ENCODE measurements around the gene NUDT5. TPM values are rescaled to one million over a fixed set of nuclear protein-coding genes. Genes with fewer than 3 reads are reported as not detected.
A peak's percentile ranks its signal among the peaks of the same experiment; 100 is the strongest.
"Not testable (repeated sequence)": the region's sequence is repeated elsewhere in the genome, so short reads cannot be mapped to it uniquely, and the experiment has no call there.

NUDT5 gene
- polyA plus RNA-seq (ENCODE audit: insufficient read length in 3 of 3) = 10 to 100 TPM; 84.3 to 91.6 (median 87.6) TPM

DNA sequence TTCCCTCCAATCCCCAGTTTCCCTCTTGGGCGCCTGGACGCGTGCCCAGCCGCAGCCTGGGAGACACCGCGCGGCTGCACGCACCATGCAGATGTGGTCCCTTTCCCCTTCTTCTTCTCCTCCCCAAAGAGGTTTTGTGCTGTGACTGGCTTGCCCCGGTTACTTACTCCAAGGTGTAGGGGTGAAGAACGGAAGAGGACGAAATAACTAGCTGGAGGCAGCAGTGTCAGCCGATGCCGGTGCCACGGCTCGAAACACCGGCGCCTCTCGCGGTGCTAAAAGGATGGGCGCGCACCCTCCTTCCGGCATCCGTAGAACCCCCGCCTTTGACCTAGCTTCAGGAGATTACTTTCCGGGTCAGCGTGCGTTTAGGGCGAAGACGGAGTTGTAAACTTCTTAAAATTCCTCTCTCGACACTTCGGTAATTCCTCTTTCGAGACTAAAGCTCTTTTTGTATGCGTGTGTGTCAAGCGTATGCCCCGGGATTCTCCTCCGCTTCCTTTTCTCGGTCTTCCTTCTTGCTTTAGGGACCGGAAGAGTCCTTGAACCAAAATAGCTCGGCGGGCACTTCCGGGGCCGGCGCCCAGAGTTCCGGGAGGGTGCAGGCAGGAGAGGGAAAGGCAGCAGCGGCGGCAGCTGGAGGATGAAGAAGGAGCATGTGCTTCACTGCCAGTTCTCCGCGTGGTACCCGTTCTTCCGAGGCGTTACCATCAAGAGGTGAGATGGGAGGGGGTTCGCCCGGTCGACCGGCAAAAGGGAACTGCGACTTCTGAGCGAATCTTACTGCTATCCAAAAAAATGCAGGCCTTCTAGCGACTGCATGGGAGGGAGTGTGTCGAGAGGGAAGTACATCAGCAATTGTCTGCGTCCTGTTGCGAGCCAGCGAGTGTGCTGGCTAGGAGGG, at the start of gene NUDT5, which contains the start of gene CDC123:
NUDT5 (minus strand) TSS at position 289 of the 904 bp plus-strand sequence. CDS start 9,600 bp downstream, outside the sequence.
CDC123 (plus strand) TSS at position 586 of the 904 bp plus-strand sequence; CDS start at position 644, 58 bp downstream.
- peak; percentile 84 to 91 (median 86) for DNase-seq (ENCODE audit: low read depth in 3 of 3, low spot score in 2 of 3)

DNA sequence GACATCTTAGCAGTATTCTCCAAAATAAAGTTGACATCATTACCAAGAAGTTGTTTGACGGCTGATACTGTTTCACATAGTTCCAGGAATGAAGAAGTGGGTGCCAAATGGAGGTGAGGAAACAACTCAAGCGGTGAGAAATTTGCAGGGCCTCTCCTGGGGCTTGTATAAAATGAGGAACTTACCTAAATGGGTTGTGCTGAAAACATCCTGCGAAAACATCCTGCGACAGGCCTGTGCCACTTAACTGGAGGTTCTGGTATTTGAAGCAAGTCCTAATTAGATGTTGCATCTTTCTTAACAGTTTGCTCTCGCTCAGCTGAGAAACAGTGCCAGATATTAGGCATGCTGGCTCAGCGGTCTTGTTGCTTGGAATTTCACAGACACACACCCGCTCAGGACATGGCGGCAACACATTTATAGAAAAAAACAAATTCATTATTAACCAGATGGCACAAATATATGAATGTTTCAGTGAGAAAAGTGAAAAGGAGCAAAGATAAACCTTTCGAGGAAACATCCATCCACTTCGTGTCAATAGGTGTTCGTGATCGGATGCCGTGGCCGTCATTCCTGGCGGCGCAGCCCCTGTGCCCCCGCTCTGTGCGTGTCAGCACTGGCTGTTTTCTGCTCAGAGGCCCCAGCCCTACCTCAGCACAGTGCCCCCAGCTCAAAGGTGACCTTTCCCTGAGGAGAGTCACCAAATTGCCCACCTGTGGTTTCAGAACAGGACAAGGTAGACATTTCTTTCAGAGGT, 48.4 kb upstream of the NUDT5 start:
- no peak for DNase-seq (ENCODE audit: low read depth in 3 of 3, low spot score in 2 of 3)

GRCh38 chr10:12241810-12242529, 46.3 kb upstream of the NUDT5 start:
- no peak for DNase-seq (ENCODE audit: low read depth in 3 of 3, low spot score in 2 of 3)

GRCh38 chr10:12238821-12239220, 43.1 kb upstream of the NUDT5 start:
- no peak for DNase-seq (ENCODE audit: low read depth in 3 of 3, low spot score in 2 of 3)

DNA sequence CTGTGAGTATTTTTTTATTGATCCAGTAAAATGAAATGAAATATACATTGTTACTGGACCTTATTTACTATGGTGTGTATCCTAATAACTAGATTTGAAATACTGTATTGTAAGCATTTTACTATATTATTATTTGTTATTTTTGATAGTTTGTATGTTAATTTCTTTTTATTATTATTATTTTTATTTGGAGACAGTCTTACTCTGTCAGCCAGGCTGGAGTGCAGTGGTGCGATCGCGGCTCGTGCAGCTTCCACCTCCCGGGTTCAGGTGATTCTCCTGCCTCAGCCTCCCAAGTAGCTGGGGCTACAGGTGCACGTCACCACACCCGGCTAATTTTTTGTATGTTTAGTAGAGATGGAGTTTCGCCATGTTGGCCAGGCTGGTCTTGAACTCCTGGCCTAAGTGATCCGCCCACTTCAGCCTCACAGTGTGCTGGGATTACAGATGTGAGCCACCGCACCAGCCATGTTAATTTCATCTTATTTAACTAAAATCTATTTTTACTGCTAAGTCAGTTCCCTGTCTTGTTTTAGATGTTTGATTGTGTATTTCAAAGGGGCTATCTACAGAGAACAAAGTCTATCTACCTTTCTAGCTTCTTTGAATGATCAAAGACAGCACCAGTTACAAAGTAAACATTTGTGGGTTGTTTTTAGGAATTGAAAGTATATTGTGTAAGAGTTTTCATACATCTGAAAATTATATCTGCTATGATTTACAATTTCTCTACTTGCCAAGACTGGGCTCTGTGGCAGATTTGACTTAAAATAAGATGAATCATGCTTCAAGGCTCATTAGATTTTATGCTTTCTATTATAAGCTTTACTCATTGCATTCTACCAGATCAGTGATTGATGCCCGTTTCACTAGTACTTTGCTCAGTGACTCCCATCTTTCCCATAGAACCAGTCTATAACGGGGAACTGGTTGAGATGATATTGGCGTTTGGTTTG, 41.9 kb upstream of the NUDT5 start:
- no peak for DNase-seq (ENCODE audit: low read depth in 3 of 3, low spot score in 2 of 3)

DNA sequence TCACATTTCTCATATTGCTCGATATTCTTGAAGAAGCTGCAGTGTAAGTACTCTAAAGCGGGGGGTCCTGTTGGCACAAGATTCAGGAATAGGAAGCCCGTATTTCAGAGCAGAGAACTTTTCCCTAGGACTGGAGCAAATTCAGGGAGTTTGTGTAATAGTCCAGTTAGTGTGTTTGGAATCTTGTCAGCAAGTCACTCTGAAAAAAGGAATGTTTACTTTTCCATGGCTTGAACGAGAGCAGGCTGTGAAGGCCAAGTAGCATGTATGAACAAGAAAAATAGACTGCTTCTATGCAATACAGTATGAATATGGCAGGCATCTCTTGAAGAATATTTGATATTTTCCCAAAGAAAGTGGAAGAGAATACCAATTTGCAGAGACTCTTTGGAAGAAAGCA, 40.1 kb upstream of the NUDT5 start:
- no peak for DNase-seq (ENCODE audit: low read depth in 3 of 3, low spot score in 2 of 3)

GRCh38 chr10:12235116-12235694, 39.5 kb upstream of the NUDT5 start:
- DNase-seq (ENCODE audit: low read depth in 3 of 3, low spot score in 2 of 3) = no peak

- DNase-seq (ENCODE audit: low read depth in 3 of 3, low spot score in 2 of 3) = not testable (repeated sequence)
Observed at GRCh38 chr10:12234687-12235086, 39.0 kb upstream of the NUDT5 start.

- no peak for DNase-seq (ENCODE audit: low read depth in 3 of 3, low spot score in 2 of 3)
Observed at GRCh38 chr10:12228851-12229250, 33.2 kb upstream of the NUDT5 start.

DNA sequence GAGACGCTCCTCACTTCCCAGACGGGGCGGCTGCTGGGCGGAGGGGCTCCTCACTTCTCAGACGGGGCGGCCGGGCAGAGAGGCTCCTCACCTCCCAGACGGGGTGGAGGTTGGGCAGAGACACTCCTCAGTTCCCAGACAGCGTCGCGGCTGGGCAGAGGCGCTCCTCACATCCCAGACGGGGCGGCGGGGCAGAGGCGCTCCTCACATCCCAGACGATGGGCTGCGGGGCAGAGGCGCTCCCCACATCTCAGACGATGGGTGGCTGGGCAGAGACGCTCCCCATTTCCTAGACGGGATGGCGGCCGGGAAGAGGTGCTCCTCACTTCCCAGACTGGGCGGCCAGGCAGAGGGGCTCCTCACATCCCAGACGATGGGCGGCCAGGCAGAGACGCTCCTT, 30.7 kb upstream of the NUDT5 start:
- DNase-seq (ENCODE audit: low read depth in 3 of 3, low spot score in 2 of 3) = not testable (repeated sequence)

- no peak for DNase-seq (ENCODE audit: low read depth in 3 of 3, low spot score in 2 of 3)
Observed at GRCh38 chr10:12225444-12225843, 29.8 kb upstream of the NUDT5 start.

DNA sequence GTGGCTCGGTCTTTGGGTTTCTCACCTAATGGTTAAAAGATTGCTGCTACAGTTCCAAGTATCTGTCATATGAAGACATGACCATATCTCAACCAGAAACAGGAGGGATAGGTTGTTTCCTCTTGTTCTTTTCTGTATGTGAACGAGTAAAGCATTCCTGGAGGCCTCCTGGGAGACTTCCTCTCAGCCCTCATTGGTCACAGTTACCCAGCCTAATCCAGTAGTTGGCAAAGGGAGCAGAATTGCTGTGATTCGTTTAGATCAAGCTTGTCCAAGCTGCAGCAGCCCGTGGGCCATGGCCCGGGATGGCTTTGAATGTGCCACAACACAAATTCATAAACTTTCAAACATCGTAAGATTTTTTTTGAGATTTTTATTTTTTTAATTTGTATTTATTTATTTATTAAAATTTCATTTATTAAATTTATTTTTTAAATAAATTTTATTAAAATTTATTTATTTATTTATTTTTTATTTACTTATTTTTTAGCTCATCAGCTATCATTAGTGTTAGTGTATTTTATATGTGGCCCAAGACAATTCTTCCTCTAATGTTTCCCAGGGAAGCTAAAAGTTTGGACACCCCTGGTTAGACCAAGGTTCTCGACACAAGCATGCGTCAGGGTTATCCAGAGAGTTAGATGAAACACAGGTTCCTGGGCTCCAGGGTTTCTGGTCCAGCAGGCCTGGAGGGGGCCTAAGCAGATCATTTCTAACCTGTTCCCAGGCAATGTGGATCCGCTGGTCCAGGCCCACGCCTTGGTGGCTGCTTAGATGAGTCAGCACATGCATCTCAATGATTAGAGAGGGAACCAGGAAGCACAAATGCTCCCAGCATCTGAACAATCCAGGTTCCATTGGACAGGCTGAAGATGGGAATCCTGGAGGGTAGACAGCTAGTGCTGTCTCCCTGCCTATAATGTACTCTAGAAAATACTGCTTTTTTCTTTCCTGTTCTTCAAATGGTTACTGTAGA, 25.9 kb upstream of the NUDT5 start:
- DNase-seq (ENCODE audit: low read depth in 3 of 3, low spot score in 2 of 3) = no peak

DNA sequence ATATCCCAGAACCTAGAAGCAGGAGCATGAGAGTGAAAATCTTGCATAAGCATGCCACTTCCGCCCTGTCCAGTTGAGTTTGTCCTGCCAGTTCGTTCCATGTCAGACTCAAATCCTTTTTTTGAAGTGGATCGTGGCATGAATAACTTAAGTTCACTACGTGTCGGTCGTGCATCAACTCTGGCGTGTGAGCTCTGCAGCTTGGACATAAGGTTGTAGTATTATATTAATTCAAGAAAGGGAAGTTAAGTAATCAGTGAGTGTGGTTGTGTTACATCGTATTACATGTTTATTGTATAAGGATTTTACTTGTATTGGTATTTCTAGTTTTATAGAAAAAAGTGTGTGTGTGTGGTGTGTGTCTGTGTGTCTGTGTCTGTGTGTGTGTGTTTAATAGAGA, 23.3 kb upstream of the NUDT5 start:
- no peak for DNase-seq (ENCODE audit: low read depth in 3 of 3, low spot score in 2 of 3)

DNA sequence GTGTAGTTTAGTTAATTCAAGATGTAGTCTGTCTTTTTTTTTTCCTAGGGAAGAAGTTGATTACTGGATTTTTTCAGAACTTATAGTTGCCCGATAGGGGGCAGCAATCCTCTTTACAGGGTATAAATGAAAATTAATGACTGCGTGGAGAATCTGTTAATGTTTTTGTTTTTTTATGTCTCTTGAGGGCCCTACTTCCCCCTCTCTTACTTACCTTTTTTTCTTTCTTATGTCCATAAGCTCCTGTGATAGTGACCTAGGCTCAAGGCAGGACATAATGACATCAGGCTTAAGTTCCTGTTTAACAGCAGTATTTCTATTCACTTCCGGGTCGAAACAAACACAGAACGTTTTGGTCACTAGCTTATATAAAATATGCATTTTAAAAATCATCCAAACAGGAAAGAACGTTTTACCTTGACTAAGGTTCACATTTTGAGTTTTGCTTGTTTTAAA, 19.1 kb upstream of the NUDT5 start:
- DNase-seq (ENCODE audit: low read depth in 3 of 3, low spot score in 2 of 3) = peak in 1 of 3 donors; percentile 40

GRCh38 chr10:12214093-12214492, 18.4 kb upstream of the NUDT5 start:
- no peak for DNase-seq (ENCODE audit: low read depth in 3 of 3, low spot score in 2 of 3)

GRCh38 chr10:12213621-12214020, 17.9 kb upstream of the NUDT5 start:
- no peak for DNase-seq (ENCODE audit: low read depth in 3 of 3, low spot score in 2 of 3)

DNA sequence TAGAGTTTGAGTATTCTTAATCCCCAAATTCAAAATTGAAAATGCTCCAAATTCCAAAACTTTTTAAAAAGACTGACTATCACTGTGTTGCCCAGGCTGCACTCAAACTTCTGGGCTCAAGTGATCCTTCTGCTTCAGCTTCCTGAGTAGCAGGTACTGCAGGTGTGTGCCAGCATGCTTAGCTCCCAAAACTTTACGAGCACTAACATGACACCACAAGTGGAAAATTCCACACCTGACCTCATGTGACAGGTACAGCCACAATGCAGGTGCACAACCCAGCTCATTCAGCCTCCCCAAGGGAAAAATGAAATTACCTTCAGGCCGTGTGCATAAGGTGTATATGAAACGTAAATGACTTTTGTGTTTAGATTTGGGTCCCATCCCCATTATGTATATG, 16.8 kb upstream of the NUDT5 start:
- DNase-seq (ENCODE audit: low read depth in 3 of 3, low spot score in 2 of 3) = no peak

- DNase-seq (ENCODE audit: low read depth in 3 of 3, low spot score in 2 of 3) = no peak
Observed at GRCh38 chr10:12208460-12208859, 12.8 kb upstream of the NUDT5 start.

All from right renal cortex interstitium (tissue), 3 donors.